Liver (tissue), 3 donors: ENCODE data around the gene CKS2.

Experiments used
- ATF3 ChIP-seq: IDR thresholded peaks from 2 replicates; pipeline ENCODE4 v1.6.1; 2016; ENCODE audit warnings: antibody characterized with exemption
- CTCF ChIP-seq: fragments of 150-350 bp; IDR thresholded peaks from 2 replicates; pipeline ENCODE4 v1.5.1; 2017; ENCODE audit warnings: improper control_type of control experiment, low read depth, low read length; ENCODE audit not compliant: missing input control
- EGR1 ChIP-seq, 2 donors: IDR thresholded peaks; 2 replicates each; pipeline ENCODE4 v1.6.1; 2016 to 2018; ENCODE audit warnings: antibody characterized with exemption in 2 of 2, low read depth in 2 of 2
- FOXA1 ChIP-seq: IDR thresholded peaks from 2 replicates; pipeline ENCODE4 v1.6.1; 2016; ENCODE audit warnings: antibody characterized with exemption
- JUND ChIP-seq, 2 donors: IDR thresholded peaks; 2 replicates each; pipeline ENCODE4 v1.6.1; 2016; ENCODE audit warnings: antibody characterized with exemption in 2 of 2
- MAX ChIP-seq: IDR thresholded peaks from 2 replicates; pipeline ENCODE4 v1.6.1; 2016; ENCODE audit warnings: antibody characterized with exemption
- RAD21 ChIP-seq, 2 donors: IDR thresholded peaks; 2 replicates each; pipeline ENCODE4 v1.6.1; 2016; ENCODE audit warnings: antibody characterized with exemption in 2 of 2, mild to moderate bottlenecking in 2 of 2
- REST ChIP-seq: IDR thresholded peaks from 2 replicates; pipeline ENCODE4 v1.6.1; 2016; ENCODE audit warnings: antibody characterized with exemption, mild to moderate bottlenecking
- RXRA ChIP-seq, 2 donors: IDR thresholded peaks; 2 replicates each; pipeline ENCODE4 v1.6.1; 2017 to 2018; ENCODE audit warnings: antibody characterized with exemption in 2 of 2, mild to moderate bottlenecking in 1 of 2
- SP1 ChIP-seq: IDR thresholded peaks from 2 replicates; pipeline ENCODE4 v1.6.1; 2018; ENCODE audit warnings: antibody characterized with exemption, mild to moderate bottlenecking
- TAF1 ChIP-seq: conservative IDR thresholded peaks from 2 replicates; pipeline ENCODE4 v1.6.1; 2016; ENCODE audit warnings: antibody characterized with exemption, mild to moderate bottlenecking
- ZBTB33 ChIP-seq: IDR thresholded peaks from 2 replicates; pipeline ENCODE4 v1.6.1; 2016; ENCODE audit warnings: antibody characterized with exemption
- donor health status: healthy.
- donor health status: healthy.

- no peak for TF ChIP-seq CTCF
- no peak for TF ChIP-seq TAF1
- no peak for TF ChIP-seq EGR1 (IDR thresholded peaks at IDR 0.05; ENCODE audit: low read depth in 2 of 2)
- TF ChIP-seq RXRA (IDR thresholded peaks at IDR 0.05), result peak; percentile 30 to 73
- no peak for TF ChIP-seq REST
- TF ChIP-seq ZBTB33, result no peak
- no peak for TF ChIP-seq JUND (IDR thresholded peaks at IDR 0.05)
- no peak for TF ChIP-seq ATF3
- peak in 1 of 2 donors; percentile 46 for TF ChIP-seq RAD21 (IDR thresholded peaks at IDR 0.05)
- peak; percentile 59 for TF ChIP-seq SP1
- no peak for TF ChIP-seq FOXA1
- TF ChIP-seq MAX, result peak; percentile 65
These were observed 46.6 kb downstream of the CKS2 start for GRCh38 chr9:89357331-89358197.
